RPMI7951 (cell line): ENCODE results near the gene COLGALT1. TPM values are rescaled to one million over a fixed set of nuclear protein-coding genes. Genes with fewer than 3 reads are reported as not detected.
"Not testable (repeated sequence)": the region's sequence is repeated elsewhere in the genome, so short reads cannot be mapped to it uniquely, and the experiment has no call there.

ENCODE experiments used
- DNase-seq: peaks from one replicate; pipeline ENCODE4 v3.0.0-alpha.2; 2012; ENCODE audit warnings: low read depth
- total RNA-seq: library from RNA; depleted of rRNA; stranded (reverse); fragments of >200 nt; shearing (Covaris generic); gene quantifications from 2 replicates; pipeline ENCODE4 v1.2.3, GENCODE V29; 2014

Gene COLGALT1
- total RNA-seq, 1 experiment from 2014 or later = 90.8 TPM

DNA sequence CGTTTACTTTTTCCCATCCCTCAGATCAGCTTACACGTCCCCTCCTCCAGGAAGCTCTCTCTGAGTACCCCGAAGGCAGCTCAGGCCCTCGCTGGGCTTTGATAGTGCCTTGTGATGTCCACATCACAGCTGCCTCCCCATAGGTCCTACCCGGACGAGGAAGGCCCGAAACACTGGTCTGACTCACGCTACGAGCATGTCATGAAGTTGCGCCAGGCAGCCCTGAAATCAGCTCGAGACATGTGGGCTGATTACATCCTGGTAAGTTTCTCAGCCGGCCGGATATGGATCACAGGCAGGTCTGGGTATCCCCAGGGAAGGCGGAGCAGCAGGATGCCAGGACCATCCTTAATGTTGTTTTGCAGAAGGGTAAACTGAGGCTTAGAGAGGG is 4.8 kb downstream of the COLGALT1 start:
- peak; percentile 79 for DNase-seq

DNA sequence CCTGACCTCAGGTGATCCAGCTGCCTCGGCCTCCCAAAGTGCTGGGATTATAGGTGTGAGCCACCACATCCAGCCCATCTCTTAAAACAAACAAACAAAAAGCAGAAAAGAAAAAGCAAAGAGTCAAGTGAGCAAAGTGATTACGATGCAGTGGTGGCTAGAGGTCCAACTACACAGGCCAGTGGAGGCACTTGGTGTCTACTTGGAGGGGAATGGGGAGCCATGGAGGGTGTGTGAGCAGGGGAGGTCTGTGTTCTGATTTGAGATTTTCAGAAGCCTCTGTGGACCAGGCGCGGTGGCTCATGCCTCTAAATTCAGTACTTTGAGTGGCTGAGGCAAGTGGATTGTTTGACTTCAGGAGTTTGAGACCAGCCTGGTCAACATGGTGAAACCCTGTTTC is 6.6 kb downstream of the COLGALT1 start:
- no peak for DNase-seq

DNA sequence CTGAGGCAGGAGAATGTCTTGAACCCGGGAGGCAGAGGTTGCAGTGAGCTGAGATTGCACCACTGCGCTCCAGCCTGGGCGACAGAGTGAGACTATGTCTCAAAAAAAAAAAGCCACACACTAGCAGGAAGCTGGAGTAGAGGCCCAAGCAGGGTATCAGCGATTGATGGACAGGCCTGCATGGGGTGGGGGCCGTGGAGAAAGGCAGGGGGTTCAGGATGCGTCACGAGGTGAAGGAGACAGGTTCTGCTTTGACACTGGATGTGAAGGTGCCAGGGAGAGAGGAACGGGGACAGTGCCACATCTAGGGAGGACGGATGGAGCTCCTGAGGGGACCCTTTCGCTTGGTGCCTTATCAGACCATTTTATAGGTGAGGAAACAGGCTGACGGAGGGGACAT is 7.1 kb downstream of the COLGALT1 start:
- DNase-seq = no peak

DNA sequence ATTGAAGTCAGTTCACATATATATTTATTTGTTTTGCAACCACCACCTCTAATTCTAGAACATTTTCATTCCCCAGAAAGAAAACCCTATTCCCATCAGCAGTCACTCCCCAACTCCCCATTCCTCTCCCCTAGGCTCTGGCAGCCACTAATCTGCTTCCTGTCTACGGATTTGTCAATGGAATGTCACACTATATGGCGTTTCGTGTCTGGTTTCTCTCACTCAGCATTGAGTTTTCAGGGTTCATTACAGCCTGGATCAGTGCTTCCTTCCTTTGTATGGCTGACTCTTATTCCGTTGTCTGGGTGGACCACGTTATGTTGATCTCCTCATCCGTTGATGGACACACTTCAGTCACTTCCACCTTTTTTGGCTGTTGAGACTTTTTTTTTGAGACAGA is 9.3 kb downstream of the COLGALT1 start:
- no peak for DNase-seq

DNA sequence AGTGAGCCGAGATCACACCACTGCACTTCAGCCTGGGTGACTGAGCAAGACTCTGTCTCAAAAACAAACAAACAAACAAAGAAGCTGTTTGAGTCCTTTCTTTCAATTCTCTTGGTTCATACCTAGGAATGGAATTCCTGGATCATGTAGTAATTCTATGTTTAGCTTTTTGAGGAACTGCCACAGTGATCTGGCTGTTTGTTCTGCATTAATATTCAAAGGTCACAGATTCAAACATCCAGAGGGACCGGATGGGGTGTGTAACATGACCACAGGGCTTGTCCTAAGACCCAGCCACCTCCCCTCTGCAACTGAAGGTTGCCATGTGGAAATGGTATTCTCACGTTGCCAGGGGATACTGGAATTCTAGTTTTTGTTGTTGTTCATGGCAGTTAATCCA is 10.2 kb downstream of the COLGALT1 start:
- no peak for DNase-seq

DNA sequence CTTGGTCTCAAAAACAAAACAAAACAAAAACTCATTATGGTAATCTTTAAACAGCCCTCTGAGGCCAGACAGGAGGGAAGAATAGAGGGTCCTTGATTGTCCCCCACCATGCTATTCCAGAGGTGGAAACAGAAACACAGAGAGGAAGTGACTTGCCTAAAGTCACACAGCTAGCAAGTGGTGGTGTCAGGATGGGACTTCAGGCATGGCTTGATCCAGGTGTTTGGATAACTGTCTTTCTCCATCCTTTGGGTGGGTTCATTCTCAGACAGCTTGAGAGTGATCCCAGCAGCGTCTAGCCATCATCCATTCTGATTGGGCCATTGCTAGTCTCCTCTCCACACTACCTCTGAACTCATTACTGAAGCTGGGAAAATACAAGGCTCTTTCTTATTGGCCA is 12.5 kb downstream of the COLGALT1 start:
- no peak for DNase-seq

DNA sequence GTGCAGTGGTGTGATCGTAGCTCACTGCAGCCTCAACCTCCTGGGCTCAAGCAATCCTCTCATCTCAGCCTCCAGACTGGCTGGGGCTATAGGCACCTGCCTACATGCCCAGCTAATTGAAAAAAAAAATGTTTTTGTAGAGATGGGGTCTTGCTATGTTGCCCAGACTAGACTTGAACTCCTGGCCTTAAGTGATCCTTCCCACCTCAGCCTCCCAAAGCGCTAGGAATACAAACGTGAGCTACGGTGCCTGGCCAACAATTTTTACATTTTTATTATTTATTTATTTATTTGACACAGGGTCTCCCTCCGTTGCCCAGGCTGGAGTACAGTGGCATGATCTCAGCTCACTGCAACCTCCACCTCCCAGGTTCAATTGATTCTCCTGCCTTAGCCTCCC is 14.8 kb downstream of the COLGALT1 start:
- DNase-seq = not testable (repeated sequence)

DNA sequence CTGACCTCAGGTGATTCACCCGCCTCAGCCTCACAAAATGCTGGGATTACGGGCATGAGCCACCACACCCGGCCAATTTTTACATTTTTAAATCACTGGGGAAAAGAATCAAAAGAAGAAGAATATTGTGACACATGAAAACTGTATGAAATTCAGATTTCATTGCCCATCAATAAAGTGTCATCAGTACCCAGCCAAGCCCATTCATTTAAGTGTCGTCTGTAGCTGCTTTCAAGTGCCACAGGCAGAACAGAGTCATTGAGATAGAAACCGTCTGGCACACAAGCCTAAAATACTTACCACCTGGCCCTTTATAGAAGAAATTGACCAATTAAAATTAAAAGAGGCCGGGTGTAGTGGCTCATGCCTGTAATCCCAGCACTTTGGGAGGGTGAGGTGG is 15.3 kb downstream of the COLGALT1 start:
- DNase-seq = no peak

DNA sequence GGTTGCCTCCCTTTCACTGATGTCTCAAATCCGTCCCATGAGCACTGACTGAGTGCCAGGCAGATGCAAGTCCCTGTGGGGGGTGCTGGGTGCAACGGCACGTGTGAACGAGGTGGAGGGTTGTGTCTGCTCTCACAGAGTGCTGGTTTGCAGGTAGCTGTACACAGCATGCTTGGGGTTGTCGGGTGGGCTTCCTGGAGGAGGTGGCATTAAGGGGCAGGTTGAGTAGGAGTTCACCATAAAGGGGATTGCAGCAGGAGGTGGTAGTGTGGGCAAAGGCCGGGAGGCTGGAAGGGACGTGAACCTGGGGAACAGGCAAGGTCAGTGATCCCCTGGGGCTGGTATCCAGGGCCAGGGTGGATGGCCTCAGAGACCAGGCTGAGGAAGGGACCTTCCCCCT is 17.2 kb downstream of the COLGALT1 start:
- no peak for DNase-seq

DNA sequence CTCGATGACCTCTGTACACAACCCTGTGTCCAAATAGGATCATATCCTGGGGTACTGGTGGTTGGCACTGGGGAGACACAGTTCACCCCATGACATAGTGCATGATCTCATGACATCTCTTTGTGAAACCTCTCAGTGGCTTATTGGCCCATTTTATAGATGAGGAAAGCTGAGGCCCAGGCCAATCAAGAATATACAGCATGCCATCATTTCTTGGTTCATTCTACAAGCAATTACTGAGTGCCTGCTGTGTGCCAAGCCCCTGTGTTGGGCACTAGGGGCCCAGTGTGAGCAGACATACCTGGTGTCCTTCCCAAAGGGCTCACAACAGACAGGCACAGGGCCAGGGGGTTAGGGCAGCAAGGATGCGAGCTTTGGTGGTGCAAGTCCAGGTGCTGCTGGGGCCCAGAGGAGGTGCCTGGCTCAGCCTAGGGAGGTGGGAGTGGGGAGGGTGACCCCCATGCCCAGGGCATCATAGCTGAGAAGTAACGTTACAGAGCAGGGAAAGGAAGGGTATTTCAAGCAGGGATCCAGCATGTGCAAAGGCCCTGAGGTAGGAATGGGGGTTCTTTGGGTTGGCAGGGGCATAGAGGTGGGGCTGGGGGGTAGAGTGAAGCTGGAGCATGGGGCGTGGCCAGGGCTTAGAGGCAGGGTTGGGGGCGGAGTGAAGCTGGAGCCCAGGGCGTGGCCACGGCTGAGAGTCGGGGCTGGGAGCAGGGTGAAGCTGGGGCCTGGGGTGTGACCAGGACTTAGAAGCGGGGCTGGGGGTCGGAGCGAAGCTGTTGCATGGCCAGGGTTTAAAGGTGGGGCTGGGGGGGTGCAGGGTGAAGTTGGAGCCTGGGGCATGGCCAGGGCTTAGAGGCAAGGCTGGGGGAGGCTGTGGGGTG is 20.7 kb downstream of the COLGALT1 start:
- no peak for DNase-seq

DNA sequence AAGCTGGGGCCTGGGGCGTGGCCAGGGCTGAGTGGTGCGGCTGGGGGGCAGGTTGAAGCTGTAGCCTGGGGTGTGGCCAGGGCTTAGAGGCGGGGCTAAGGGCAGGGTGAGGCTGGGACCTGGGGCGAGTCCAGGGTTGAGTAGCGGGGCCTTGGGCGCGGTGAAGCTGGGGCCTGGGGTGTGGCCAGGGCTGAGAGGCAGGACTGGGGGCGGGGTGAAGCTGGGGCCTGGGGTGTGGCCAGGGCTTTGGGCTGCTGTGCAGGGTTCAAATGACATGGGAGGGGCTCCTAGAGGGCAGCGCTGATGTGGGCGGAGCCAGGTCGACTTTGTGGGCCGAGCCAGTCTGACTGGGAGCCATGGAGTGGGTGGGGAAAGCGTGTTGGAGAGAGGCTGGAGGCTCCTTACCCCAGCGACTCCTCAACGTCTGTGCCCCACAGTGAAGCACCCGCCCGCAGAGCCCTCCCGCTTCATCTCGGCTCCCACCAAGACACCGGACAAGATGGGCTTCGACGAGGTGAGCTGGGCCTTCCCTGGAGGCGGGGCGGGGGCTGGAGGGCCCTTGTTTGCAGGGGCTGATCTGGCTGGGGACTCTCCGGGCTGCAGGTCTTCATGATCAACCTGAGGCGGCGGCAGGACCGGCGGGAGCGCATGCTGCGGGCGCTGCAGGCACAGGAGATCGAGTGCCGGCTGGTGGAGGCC is 21.5 kb downstream of the COLGALT1 start:
- no peak for DNase-seq

DNA sequence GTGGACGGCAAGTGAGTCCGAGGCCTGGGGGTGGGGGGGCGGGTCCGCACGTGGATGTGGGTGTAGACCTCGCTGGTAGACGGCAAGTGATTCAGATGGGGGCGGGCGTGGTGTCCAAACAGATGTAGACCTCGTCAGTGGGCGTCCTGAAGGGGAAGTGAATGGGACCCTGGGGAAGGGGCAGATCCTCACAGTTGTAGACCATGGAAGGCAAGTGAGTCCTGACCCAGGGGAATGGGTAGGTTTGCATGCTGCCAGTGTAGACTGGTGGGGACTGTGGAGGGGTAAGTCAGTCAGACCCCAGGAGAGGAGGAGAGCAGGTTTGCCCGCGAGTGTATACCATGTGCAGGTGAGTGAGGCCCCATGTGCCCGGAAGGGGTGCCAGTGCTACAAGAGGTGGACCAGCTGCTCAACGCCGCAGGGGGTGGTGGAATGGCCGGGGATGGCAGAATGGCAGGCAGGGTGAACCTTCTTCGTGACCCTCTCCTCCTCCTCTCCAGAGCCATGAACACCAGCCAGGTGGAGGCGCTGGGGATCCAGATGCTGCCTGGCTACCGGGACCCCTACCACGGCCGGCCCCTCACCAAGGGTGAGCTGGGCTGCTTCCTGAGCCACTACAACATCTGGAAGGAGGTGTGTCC is 22.1 kb downstream of the COLGALT1 start:
- no peak for DNase-seq

DNA sequence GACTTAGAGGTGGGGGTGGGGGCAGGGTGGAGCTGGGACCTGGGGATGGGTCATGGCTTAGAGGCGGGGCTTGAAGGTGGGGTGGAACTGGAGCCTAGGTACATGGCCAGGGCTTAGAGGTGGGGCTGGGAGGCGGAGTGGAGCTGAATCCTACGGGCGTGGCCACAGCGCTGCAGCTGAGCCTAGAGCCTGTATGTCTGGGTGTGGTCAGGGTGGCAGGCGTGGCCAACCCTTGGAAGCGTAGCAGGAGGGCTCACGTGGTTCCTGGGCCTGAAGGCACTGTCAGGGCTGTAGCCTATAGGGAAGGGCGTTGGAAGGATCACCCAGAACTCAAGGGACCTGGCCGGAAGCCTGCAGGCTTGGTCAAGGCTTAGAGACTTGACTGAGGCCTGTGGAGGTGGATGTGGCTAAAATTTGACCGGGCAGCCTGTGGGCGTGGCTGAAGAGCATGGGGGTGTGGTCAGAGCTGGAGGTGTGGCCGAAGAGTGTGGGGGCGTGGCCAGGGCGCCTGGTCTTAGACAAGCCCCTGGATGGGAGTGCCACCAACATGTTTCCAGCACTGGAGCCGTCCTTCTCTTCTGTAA is 24.3 kb downstream of the COLGALT1 start:
- DNase-seq = peak; percentile 45

DNA sequence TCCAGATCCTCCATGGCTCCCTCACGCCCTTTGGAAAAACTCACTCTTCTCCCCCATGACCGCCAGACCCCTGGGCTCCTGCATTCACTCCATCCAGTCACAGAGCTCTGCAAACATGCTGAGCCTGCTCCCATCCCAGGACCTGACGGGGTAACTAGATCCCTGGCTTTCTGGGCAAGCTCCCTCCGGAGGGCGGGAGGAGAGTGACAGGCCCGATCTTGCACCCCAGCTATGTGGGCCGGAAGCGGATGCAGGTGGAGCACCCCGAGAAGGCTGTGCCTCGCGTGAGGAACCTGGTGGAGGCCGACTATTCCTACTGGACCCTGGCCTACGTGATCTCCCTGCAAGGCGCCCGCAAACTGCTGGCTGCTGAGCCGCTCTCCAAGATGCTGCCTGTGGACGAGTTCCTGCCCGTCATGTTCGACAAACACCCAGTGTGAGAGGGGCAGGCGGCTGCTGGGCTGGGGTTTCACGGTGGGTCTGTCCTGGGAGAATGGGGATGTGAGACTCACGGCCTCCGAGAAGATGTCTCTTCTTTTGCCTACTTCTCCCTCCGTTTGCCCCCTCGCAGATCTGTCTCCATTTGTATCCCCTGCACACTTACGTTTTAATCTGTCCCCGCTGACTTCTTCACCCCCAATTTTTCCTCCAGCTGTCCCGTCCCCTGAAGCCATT is 25.2 kb downstream of the COLGALT1 start:
- DNase-seq = no peak

DNA sequence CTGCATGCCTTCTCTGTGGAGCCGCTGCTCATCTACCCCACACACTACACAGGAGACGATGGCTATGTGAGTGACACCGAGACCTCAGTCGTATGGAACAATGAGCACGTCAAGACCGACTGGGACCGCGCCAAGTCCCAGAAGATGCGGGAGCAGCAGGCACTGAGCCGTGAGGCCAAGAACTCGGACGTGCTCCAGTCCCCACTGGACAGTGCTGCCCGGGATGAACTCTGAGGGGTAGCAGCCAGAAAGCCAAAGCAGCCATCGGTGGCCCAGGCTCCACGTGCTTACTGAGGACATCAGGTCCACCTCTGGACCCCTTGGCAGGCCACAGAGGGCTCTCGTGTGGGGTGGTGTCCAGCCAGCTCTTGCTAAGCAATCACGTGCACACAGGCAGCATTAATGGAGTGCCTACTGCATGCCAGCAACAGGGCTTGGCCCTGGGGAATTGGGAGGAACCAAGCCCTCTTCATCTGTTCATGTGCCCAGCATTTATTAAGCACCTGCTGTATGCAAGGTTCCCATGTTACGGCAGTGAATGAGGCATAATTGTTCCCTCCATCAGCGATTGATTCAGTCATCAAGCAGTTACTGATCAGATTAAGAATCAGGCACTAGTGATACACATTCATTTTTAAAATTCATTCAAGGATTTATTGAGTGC is 25.9 kb downstream of the COLGALT1 start:
- DNase-seq = no peak

DNA sequence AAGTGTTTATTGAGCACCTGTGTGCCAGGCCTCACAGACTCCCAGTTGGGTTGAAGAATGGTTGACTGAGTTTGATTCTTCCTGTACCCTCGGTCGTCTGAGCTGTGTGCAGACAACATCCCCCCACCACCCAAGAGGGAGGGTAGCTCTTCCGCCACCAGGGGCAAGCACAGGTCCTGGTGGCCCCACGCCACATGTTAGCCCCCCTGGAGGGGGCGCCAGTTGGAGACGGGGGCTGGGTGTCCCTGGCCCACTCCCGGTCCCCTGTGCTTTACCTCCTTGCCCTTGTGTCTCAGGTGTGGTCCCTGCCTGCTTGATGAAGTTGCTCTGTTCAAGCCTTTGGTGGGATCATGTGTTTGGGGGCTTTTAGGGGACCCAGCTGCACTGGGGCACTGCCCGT is 27.2 kb downstream of the COLGALT1 start:
- no peak for DNase-seq

DNA sequence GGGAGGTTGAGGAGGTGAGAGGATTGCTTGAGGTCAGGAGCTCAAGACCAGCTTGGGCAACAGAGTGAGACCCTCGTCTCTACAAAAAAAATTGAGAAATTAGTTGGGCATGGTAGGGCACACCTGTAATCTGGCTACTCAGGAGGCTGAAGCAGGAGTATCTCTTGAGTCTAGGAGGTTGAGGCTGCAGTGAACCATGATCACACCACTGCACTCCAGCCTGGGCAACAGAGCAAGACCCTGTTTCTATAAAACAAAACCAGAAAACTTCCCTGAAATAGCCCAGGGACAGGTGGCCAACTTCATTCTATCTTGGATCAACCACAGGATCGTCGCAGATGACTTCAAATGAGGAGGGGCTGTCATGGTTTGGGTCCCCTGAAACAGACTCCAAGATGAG is 28.7 kb downstream of the COLGALT1 start:
- no peak for DNase-seq

DNA sequence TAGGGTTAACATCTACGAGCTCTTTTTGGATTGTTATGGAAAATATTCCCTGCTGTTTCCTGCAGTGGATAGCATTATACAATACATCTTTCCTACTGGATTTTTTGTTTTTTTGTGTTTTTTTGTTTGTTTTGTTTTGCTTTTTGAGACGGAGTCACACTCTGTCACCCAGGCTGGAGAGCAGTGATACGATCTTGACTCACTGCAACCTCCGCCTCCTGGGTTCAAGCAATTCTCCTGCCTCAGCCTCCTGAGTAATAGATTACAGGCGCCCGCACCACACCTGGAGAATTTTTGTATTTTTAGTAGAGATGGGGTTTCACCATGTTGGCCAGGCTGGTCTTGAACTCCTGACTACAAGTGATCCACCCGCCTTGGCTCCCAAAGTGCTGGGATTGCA is 29.9 kb downstream of the COLGALT1 start:
- not testable (repeated sequence) for DNase-seq

DNA sequence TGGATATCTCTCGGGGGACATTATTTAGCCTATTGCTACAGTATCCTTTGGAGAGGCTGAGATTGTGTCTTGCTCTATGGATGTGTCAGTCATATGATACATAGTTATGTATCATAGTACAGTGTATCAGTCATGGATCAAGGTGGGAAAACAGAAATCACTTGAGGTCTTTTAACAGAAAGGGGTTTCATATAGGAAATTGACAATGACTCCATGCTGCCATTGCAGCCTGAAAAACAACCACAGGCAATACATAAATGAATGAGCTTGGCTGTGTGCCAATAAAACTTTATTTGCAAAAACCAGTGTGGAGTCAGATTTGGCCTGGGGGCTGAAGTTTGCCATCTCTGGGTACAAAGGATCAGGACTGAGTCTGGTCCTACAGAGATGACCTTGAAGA is 35.4 kb downstream of the COLGALT1 start:
- no peak for DNase-seq

DNA sequence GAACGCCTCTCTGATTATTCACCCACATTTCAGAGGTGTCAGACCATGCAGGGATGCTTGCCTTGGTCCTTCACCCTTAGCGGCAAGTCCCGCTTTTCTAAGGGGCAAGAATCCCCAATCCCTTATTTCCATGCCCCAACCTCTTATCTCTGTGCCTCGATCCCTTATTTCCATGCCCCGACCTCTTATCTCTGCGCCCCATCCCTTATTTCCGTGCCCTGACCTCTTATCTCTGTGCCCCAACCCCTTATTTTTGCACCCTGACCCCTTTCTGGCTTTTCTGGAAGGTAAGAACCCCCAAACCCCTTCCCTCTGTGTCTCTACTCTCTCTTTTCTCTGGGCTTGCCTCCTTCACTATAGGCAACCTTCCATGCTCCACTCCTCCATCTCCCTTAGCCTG is 38.8 kb downstream of the COLGALT1 start:
- DNase-seq = not testable (repeated sequence)

DNA sequence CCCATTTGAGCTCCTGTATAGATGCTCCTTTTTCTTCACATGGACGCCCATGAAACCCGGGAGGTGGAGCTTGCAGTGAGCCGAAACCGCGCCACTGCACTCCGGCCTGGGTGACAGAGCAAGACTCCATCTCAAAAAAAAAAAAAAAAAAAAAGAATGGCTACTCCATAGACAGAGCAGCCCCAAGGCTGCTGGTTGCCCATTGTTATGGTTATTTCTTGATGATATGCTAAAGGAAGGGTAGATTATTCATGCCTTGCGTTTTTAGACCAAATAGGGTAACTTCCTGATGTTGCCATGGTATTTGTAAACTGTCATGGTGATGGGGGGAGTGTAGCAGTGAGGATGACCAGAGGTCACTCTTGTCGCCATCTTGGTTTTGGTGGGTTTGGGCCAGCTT is 42.6 kb downstream of the COLGALT1 start:
- not testable (repeated sequence) for DNase-seq
